PC-9 (cell line): ENCODE measurements around the gene INPPL1.

Source experiments
- CTCF ChIP-seq: fragments of 200-600 bp; sonication (generic); conservative IDR thresholded peaks from 2 replicates; pipeline ENCODE4 v1.6.1; 2017; ENCODE audit warnings: mixed run types, antibody characterized with exemption, mild to moderate bottlenecking, moderate library complexity
- EZH2 ChIP-seq: fragments of 200-600 bp; sonication (generic); IDR thresholded peaks from 2 replicates; pipeline ENCODE4 v1.8.0; 2017; ENCODE audit warnings: antibody characterized with exemption, low read depth

- TF ChIP-seq CTCF (no peak), EZH2 (no peak)
Measured at GRCh38 chr11:72244361-72245262, 20.0 kb downstream of the INPPL1 start.
